HEK293 (cell line): Measurements from ENCODE around the gene RETN.

ENCODE experiments used
- CTCF ChIA-PET: fragments of 350-600 bp; formaldehyde crosslinking; extraction: SDS; loops from one replicate; lab custom pipeline; 2021; ENCODE audit warnings: antibody characterized with exemption; lab: Yijun Ruan, JAX
- POLR2A ChIA-PET: fragments of 300-600 bp; formaldehyde crosslinking; extraction: SDS; loops from one replicate; lab custom pipeline; 2020; ENCODE audit warnings: antibody characterized with exemption, inconsistent platforms; lab: Yijun Ruan, JAX
- H3K27ac ChIP-seq: fragments of 200-500 bp; sonication (Bioruptor generic); 2 replicates; pipeline ENCODE4 v1.5.1; 2014; ENCODE audit warnings: low read depth, low read length, control low read depth, inconsistent platforms; ENCODE audit errors: extremely low read depth
- H3K36me3 ChIP-seq, 2 experiments: fragments of 200-500 bp in 1 of 2; sonication (Bioruptor generic) in 1 of 2; 1 replicate in 1 of 2; 2 replicates in 1 of 2; pipeline ENCODE4 v1.5.1; 2014 to 2017; ENCODE audit warnings: inconsistent platforms in 2 of 2, low read length in 2 of 2; ENCODE audit not compliant: control insufficient read depth in 2 of 2, insufficient read depth in 1 of 2
- H3K4me1 ChIP-seq: fragments of 200-500 bp; sonication (Bioruptor generic); 2 replicates; pipeline ENCODE4 v1.5.1; 2014; ENCODE audit warnings: mild to moderate bottlenecking, low read length, inconsistent platforms; ENCODE audit not compliant: control insufficient read depth, insufficient read depth
- H3K4me3 ChIP-seq: 2 replicates; pipeline ENCODE4 v1.5.1; 2011; ENCODE audit warnings: low read depth, mild to moderate bottlenecking, control low read depth, low read length, moderate library complexity
- H3K9me3 ChIP-seq: fragments of 200-500 bp; sonication (Bioruptor generic); 2 replicates; pipeline ENCODE4 v1.5.1; 2014; ENCODE audit warnings: low read depth, low read length, inconsistent platforms; ENCODE audit not compliant: control insufficient read depth, insufficient read depth
- BCL11A ChIP-seq: fragments of 450-650 bp; formaldehyde crosslinking; IDR thresholded peaks from 2 replicates; pipeline ENCODE4 v1.5.1; 2016; ENCODE audit warnings: low read depth, missing biosample characterization, missing genetic modification characterization
- GLI4 ChIP-seq: fragments of 450-650 bp; formaldehyde crosslinking; IDR thresholded peaks from 2 replicates; pipeline ENCODE4 v1.5.1; 2016; ENCODE audit warnings: missing biosample characterization, missing genetic modification characterization
- SCRT2 ChIP-seq: fragments of 450-650 bp; formaldehyde crosslinking; IDR thresholded peaks from 2 replicates; pipeline ENCODE4 v1.5.1; 2016; ENCODE audit warnings: missing biosample characterization, missing genetic modification characterization
- TSHZ1 ChIP-seq: fragments of 450-650 bp; formaldehyde crosslinking; IDR thresholded peaks from 2 replicates; pipeline ENCODE4 v1.5.1; 2016; ENCODE audit warnings: missing biosample characterization, missing genetic modification characterization, borderline replicate concordance
- ZBTB11 ChIP-seq: fragments of 450-650 bp; formaldehyde crosslinking; conservative IDR thresholded peaks from 2 replicates; pipeline ENCODE4 v1.5.1; 2016; ENCODE audit warnings: low read depth, missing biosample characterization, missing genetic modification characterization
- ZFHX2 ChIP-seq: fragments of 450-650 bp; formaldehyde crosslinking; conservative IDR thresholded peaks from 2 replicates; pipeline ENCODE4 v1.5.1; 2016; ENCODE audit warnings: missing biosample characterization, missing genetic modification characterization
- ZFP3 ChIP-seq: fragments of 450-650 bp; formaldehyde crosslinking; IDR thresholded peaks from 2 replicates; pipeline ENCODE4 v1.5.1; 2016; ENCODE audit warnings: low read depth, missing biosample characterization, missing genetic modification characterization
- ZNF132 ChIP-seq: fragments of 450-650 bp; formaldehyde crosslinking; IDR thresholded peaks from 2 replicates; pipeline ENCODE4 v1.5.1; 2017; ENCODE audit warnings: missing biosample characterization, missing genetic modification characterization, borderline replicate concordance
- ZNF16 ChIP-seq: fragments of 450-650 bp; formaldehyde crosslinking; IDR thresholded peaks from 2 replicates; pipeline ENCODE4 v1.5.1; 2016; ENCODE audit warnings: low read depth, missing biosample characterization, missing genetic modification characterization
- ZNF174 ChIP-seq: fragments of 450-650 bp; formaldehyde crosslinking; IDR thresholded peaks from 2 replicates; pipeline ENCODE4 v1.5.0; 2017; ENCODE audit warnings: missing biosample characterization, mild to moderate bottlenecking, missing genetic modification characterization
- ZNF2 ChIP-seq: fragments of 450-650 bp; formaldehyde crosslinking; IDR thresholded peaks from 2 replicates; pipeline ENCODE4 v1.5.1; 2016; ENCODE audit warnings: missing biosample characterization, missing genetic modification characterization
- ZNF621 ChIP-seq: fragments of 450-650 bp; formaldehyde crosslinking; IDR thresholded peaks from 2 replicates; pipeline ENCODE4 v1.5.1; 2017; ENCODE audit warnings: missing biosample characterization, missing genetic modification characterization
- ZNF670 ChIP-seq: fragments of 450-650 bp; formaldehyde crosslinking; IDR thresholded peaks from 2 replicates; pipeline ENCODE4 v1.5.1; 2016; ENCODE audit warnings: missing biosample characterization, missing genetic modification characterization, low read depth
- ZSCAN16 ChIP-seq: fragments of 450-650 bp; formaldehyde crosslinking; IDR thresholded peaks from 2 replicates; pipeline ENCODE4 v1.5.1; 2016; ENCODE audit warnings: missing biosample characterization, missing genetic modification characterization
- TF ChIP-seq, protein P1 (sequence below): fragments of 450-650 bp; formaldehyde crosslinking; IDR thresholded peaks from 2 replicates; pipeline ENCODE4 v1.5.1; 2017; ENCODE audit warnings: missing biosample characterization, missing genetic modification characterization
- TF ChIP-seq, protein P2 (sequence below): fragments of 450-650 bp; formaldehyde crosslinking; IDR thresholded peaks from 2 replicates; pipeline ENCODE4 v1.5.1; 2016; ENCODE audit warnings: missing biosample characterization, missing genetic modification characterization

RETN gene

DNA sequence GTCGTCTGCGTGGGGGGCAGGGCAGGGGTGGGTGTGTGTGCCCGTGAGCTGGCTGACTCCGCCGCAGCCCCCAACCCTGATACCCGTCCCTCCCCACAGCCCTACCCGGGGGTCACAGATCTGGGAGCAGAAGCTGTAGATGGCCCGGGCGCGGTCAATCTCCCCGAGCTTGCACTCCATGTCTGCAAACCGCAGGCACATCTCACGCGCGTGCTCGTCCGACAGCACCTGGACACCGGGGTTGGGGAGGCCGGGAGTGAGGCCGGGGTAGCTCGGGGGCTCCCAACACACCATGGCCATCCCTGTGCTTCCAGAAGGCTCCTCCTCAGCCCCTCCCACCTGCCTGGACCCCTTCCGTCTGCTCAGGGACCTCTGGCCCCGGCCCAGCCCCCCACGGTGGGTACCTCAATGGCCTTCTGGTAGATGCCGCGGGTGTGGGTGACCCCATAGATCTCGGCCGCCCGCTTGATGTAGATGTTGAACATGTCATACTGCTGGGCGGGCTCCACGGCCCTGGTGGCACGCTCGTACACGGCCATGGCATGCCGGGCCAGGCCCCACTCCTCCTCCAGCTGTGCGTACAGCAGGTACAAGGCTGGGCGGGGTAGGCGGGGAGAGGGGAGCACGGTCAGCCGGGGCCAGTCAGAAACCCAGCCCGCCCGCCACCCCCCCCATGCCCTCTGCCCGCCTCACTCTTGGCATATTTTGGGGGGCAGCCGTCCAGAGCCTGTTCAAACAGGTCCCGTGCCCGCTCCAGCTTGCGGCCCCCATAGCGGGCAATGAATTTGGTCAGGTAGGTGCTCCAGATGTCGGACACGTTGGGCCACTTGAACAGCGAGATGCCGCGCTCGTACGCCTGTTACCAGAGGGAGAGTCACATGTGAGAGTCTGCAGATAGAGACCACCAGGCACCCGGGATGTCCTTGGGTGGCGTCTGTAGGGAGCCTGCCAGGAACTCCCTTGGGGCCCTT lies 48.1 kb upstream of the RETN start:
- POLR2A ChIA-PET: interaction anchor here (0.6 to 2.0 kb wide), 2 partner anchors 9 to 15 kb away, joined by 3 to 14 read pairs; partner anchors contain the start of genes PET100 and XAB2
- Histone ChIP-seq H3K36me3 (peaks cover 0 to 86% of the 10 kb centered on the region in 2 experiments; a peak in 2 of 3 replicates), H3K4me1 (no peaks in the 10 kb centered on the region; the same call in 1 of the 2 replicates), H3K27ac (no peak overlapping the region), H3K9me3 (no peaks in the 10 kb centered on the region), H3K4me3 (no peak overlapping the region)
- no peak for TF ChIP-seq ZNF132
- TF ChIP-seq, protein P1, sequence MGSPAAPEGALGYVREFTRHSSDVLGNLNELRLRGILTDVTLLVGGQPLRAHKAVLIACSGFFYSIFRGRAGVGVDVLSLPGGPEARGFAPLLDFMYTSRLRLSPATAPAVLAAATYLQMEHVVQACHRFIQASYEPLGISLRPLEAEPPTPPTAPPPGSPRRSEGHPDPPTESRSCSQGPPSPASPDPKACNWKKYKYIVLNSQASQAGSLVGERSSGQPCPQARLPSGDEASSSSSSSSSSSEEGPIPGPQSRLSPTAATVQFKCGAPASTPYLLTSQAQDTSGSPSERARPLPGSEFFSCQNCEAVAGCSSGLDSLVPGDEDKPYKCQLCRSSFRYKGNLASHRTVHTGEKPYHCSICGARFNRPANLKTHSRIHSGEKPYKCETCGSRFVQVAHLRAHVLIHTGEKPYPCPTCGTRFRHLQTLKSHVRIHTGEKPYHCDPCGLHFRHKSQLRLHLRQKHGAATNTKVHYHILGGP: no peak
- TF ChIP-seq ZFP3 (tag by site-specific recombination): no peak
- TF ChIP-seq ZNF621 (tag by site-specific recombination): no peak
- TF ChIP-seq ZNF2 (tag by site-specific recombination): no peak
- no peak for TF ChIP-seq ZFHX2 (tag by site-specific recombination)
- TF ChIP-seq, protein P2, sequence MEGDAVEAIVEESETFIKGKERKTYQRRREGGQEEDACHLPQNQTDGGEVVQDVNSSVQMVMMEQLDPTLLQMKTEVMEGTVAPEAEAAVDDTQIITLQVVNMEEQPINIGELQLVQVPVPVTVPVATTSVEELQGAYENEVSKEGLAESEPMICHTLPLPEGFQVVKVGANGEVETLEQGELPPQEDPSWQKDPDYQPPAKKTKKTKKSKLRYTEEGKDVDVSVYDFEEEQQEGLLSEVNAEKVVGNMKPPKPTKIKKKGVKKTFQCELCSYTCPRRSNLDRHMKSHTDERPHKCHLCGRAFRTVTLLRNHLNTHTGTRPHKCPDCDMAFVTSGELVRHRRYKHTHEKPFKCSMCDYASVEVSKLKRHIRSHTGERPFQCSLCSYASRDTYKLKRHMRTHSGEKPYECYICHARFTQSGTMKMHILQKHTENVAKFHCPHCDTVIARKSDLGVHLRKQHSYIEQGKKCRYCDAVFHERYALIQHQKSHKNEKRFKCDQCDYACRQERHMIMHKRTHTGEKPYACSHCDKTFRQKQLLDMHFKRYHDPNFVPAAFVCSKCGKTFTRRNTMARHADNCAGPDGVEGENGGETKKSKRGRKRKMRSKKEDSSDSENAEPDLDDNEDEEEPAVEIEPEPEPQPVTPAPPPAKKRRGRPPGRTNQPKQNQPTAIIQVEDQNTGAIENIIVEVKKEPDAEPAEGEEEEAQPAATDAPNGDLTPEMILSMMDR (tag by site-specific recombination): no peak
- no peak for TF ChIP-seq ZNF174 (tag by site-specific recombination)
- TF ChIP-seq SCRT2: no peak
- TF ChIP-seq TSHZ1 (tag by site-specific recombination): no peak
- TF ChIP-seq ZBTB11: no peak
- TF ChIP-seq GLI4 (tag by site-specific recombination): no peak
- TF ChIP-seq BCL11A (tag by site-specific recombination): no peak
- no peak for TF ChIP-seq ZSCAN16
- no peak for TF ChIP-seq ZNF16 (tag by site-specific recombination)
- no peak for TF ChIP-seq ZNF670 (tag by site-specific recombination)
- CTCF ChIA-PET: interaction anchor here (1.1 to 1.8 kb wide), 2 partner anchors 52 to 518 kb away, joined by 3 to 6 read pairs; no protein-coding TSS in a partner anchor
